Astrocyte (in vitro differentiated cells and primary cell): Measurements from ENCODE around the gene TMEM143. TPM values are rescaled to one million over a fixed set of nuclear protein-coding genes. Genes with fewer than 3 reads are reported as not detected.

Source experiments
- DNase-seq: peaks from one replicate; pipeline ENCODE4 v3.0.0-alpha.2; 2010; ENCODE audit warnings: low read depth
- FAIRE-seq: peaks from 2 replicates; lab custom pipeline; 2011; peaks lifted over from hg19 to GRCh38; lab: Jason Lieb, UNC
- H2AFZ ChIP-seq: 2 replicates; pipeline ENCODE4 v1.6.0; 2012; ENCODE audit warnings: low read depth, low read length, inconsistent platforms
- H3K27ac ChIP-seq: 2 replicates; pipeline ENCODE4 v1.5.1; 2011; ENCODE audit warnings: low read depth, low read length, inconsistent platforms
- H3K27me3 ChIP-seq: 2 replicates; pipeline ENCODE4 v1.6.0; 2011; ENCODE audit warnings: low read length, inconsistent platforms; ENCODE audit not compliant: insufficient read depth
- H3K36me3 ChIP-seq: 2 replicates; pipeline ENCODE4 v1.5.1; 2011; ENCODE audit warnings: low read length, inconsistent platforms; ENCODE audit not compliant: insufficient read depth
- H3K4me1 ChIP-seq: 2 replicates; pipeline ENCODE4 v1.5.1; 2011; ENCODE audit warnings: low read length, inconsistent platforms; ENCODE audit not compliant: insufficient read depth
- H3K4me2 ChIP-seq: 2 replicates; pipeline ENCODE4 v1.6.0; 2012; ENCODE audit warnings: low read length, inconsistent platforms
- H3K4me3 ChIP-seq: 2 replicates; pipeline ENCODE4 v1.5.1; 2011; ENCODE audit warnings: low read depth, mild to moderate bottlenecking, low read length, inconsistent platforms; ENCODE audit not compliant: insufficient read depth
- H3K79me2 ChIP-seq: 2 replicates; pipeline ENCODE4 v1.6.0; 2012; ENCODE audit warnings: mild to moderate bottlenecking, low read length, inconsistent platforms; ENCODE audit not compliant: insufficient read depth
- H3K9ac ChIP-seq: 2 replicates; pipeline ENCODE4 v1.6.0; 2012; ENCODE audit warnings: mild to moderate bottlenecking, low read length, inconsistent platforms
- H3K9me3 ChIP-seq: 2 replicates; pipeline ENCODE4 v1.5.1; 2012; ENCODE audit warnings: low read depth, mild to moderate bottlenecking, low read length, inconsistent platforms; ENCODE audit not compliant: insufficient read depth
- H4K20me1 ChIP-seq: 2 replicates; pipeline ENCODE4 v1.6.0; 2012; ENCODE audit warnings: low read length, inconsistent platforms; ENCODE audit not compliant: insufficient read depth
- H3K27ac Mint-ChIP-seq: one replicate; pipeline ENCODE4 v1.8.0; 2021; ENCODE audit warnings: mild to moderate bottlenecking, mixed read lengths; ENCODE audit not compliant: unreplicated experiment
- H3K27me3 Mint-ChIP-seq: one replicate; pipeline ENCODE4 v1.8.0; 2021; ENCODE audit warnings: low read depth, mixed read lengths; ENCODE audit not compliant: unreplicated experiment
- H3K36me3 Mint-ChIP-seq: one replicate; pipeline ENCODE4 v1.8.0; 2021; ENCODE audit warnings: low read depth, mixed read lengths; ENCODE audit not compliant: unreplicated experiment
- H3K4me1 Mint-ChIP-seq: one replicate; pipeline ENCODE4 v1.8.0; 2021; ENCODE audit warnings: low read depth, mixed read lengths; ENCODE audit not compliant: unreplicated experiment
- H3K4me3 Mint-ChIP-seq: one replicate; pipeline ENCODE4 v1.8.0; 2021; ENCODE audit warnings: mild to moderate bottlenecking, moderate library complexity, mixed read lengths; ENCODE audit not compliant: unreplicated experiment
- H3K9me3 Mint-ChIP-seq: one replicate; pipeline ENCODE4 v1.8.0; 2021; ENCODE audit warnings: mild to moderate bottlenecking, mixed read lengths; ENCODE audit not compliant: unreplicated experiment
- CTCF ChIP-seq: IDR thresholded peaks from 2 replicates; pipeline ENCODE4 v1.5.1; 2011; ENCODE audit warnings: low read depth, mild to moderate bottlenecking, inconsistent platforms, low read length, moderate library complexity; ENCODE audit not compliant: insufficient read depth
- EZH2 ChIP-seq: IDR thresholded peaks from 2 replicates; pipeline ENCODE4 v1.6.1; 2012; ENCODE audit warnings: mild to moderate bottlenecking, low read length, inconsistent platforms; ENCODE audit not compliant: insufficient read depth
- total RNA-seq: library from RNA; stranded (reverse); gene quantifications from 2 replicates; pipeline ENCODE4 v1.2.1, GENCODE V29; 2021

TMEM143 gene
- total RNA-seq, 1 donor from 2014 or later, result 8.7 TPM

- no peak overlapping the region for H3K4me2 ChIP-seq
- no peaks in the 10 kb centered on the region for H3K9me3 ChIP-seq
- TF ChIP-seq CTCF, result no peak
- FAIRE-seq (no peak), DNase-seq (no peak)
- H3K9me3 Mint-ChIP-seq, result no peaks in the 10 kb centered on the region
- H3K4me3 Mint-ChIP-seq, result no peak overlapping the region
- H3K4me1 Mint-ChIP-seq, result no peaks in the 10 kb centered on the region
- H3K36me3 Mint-ChIP-seq, result no peaks in the 10 kb centered on the region
- no peaks in the 10 kb centered on the region for H4K20me1 ChIP-seq
- H3K27me3 ChIP-seq, result no peaks in the 10 kb centered on the region
- H3K4me1 ChIP-seq, result peaks cover 6% of the 10 kb centered on the region
- H3K4me3 ChIP-seq, result no peak overlapping the region
- H2AFZ ChIP-seq, result no peak overlapping the region
- peaks cover 16% of the 10 kb centered on the region for H3K27me3 Mint-ChIP-seq
- H3K36me3 ChIP-seq, result no peaks in the 10 kb centered on the region
- no peaks in the 10 kb centered on the region for H3K79me2 ChIP-seq
- no peak overlapping the region for H3K9ac ChIP-seq
- no peak overlapping the region for H3K27ac ChIP-seq
- no peak overlapping the region for H3K27ac Mint-ChIP-seq
Observed at GRCh38 chr19:48367855-48368254, 4.1 kb upstream of the TMEM143 start.

DNA sequence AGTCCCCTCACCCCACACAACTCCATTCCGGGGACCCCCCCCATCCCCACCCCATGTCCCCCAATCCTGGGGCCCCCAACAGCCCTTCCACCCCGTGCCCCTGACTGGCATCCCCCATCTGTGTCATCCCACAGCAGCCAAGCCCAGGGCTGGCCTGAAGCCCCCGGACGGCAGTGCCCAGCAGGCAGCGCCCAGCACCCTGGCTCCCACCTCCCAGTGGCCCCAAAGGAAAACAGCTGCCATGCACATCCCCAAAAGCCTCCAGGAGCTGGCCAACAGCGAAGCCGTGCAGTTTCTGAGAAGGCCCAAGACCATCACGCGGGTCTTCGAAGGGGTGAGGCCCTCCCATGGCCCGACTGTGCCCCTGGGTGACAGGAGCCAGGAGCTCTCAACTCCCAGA, 1.9 kb upstream of the TMEM143 start:
- H3K9ac ChIP-seq, result no peak overlapping the region
- peaks cover 2% of the 10 kb centered on the region for H3K9me3 Mint-ChIP-seq
- H3K27ac ChIP-seq, result no peak overlapping the region
- no peak overlapping the region for H3K4me3 Mint-ChIP-seq
- no peak overlapping the region for H3K4me3 ChIP-seq
- no peaks in the 10 kb centered on the region for H3K9me3 ChIP-seq
- H3K4me2 ChIP-seq, result no peak overlapping the region
- no peaks in the 10 kb centered on the region for H3K36me3 ChIP-seq
- H3K79me2 ChIP-seq, result no peaks in the 10 kb centered on the region
- no peaks in the 10 kb centered on the region for H4K20me1 ChIP-seq
- TF ChIP-seq EZH2 (no peak), CTCF (no peak)
- no peaks in the 10 kb centered on the region for H3K4me1 Mint-ChIP-seq
- H3K27me3 ChIP-seq, result no peaks in the 10 kb centered on the region
- H3K36me3 Mint-ChIP-seq, result no peaks in the 10 kb centered on the region
- H3K27me3 Mint-ChIP-seq, result peaks cover 8% of the 10 kb centered on the region
- H3K27ac Mint-ChIP-seq, result no peak overlapping the region
- H3K4me1 ChIP-seq, result peaks cover 6% of the 10 kb centered on the region
- H2AFZ ChIP-seq, result no peak overlapping the region
- DNase-seq (no peak), FAIRE-seq (no peak)

DNA sequence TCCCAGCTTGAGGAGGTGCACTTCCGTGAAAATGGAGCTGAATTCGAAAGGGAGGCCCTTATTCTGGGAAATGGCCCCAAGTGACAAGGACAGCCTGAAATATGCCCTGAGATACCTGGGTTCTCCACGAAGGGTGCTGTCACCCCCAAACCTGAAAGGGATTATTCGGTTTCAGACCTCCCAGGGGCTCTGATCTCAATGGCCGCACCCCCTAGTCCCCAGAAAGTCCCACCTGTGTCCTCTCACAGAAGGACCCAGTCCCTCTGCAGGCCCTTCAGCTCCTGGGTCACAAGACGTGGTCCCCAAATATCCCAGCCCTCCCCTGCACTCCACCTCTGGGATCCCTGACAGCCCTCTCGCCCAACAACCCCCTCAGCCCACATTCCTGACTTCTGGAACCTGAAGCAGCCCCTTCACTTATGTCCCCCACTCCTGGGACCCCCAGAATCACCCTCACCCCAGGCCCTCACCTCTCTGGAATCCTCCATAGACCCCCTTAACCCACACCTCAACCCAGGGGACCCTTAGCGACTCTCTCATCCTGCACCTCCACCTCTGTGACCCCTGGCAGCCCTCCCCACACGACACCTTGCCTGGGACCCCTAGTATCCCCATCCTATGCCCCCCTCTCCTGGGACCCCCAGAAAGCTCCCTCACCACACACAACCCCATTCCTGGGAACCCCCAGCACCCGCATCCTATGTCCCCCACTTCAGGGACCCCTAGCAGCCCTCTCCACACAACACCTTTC, 1.0 kb upstream of the TMEM143 start:
- H3K4me2 ChIP-seq, result peak overlapping the region; percentile 98
- H3K36me3 ChIP-seq, result no peaks in the 10 kb centered on the region
- no peaks in the 10 kb centered on the region for H3K27me3 ChIP-seq
- Mint-ChIP-seq H3K4me1 (no peaks in the 10 kb centered on the region), H3K9me3 (peaks cover 2% of the 10 kb centered on the region), H3K27me3 (peaks cover 6% of the 10 kb centered on the region), H3K27ac (no peak overlapping the region), H3K4me3 (peak overlapping the region; percentile 35), H3K36me3 (no peaks in the 10 kb centered on the region)
- peak overlapping the region; percentile 72 for H2AFZ ChIP-seq
- peaks cover 6% of the 10 kb centered on the region for H3K4me1 ChIP-seq
- DNase-seq, result no peak
- TF ChIP-seq EZH2 (no peak), CTCF (no peak)
- peak overlapping the region; percentile 89 for H3K9ac ChIP-seq
- no peak overlapping the region for H3K27ac ChIP-seq
- H4K20me1 ChIP-seq, result no peaks in the 10 kb centered on the region
- H3K4me3 ChIP-seq, result peak overlapping the region; percentile 78
- H3K79me2 ChIP-seq, result no peaks in the 10 kb centered on the region
- FAIRE-seq, result no peak
- H3K9me3 ChIP-seq, result no peaks in the 10 kb centered on the region
